Measurements from ENCODE around the gene APOBEC3F.
"Not testable (repeated sequence)": the region's sequence is repeated elsewhere in the genome, so short reads cannot be mapped to it uniquely, and the experiment has no call there.

Gene APOBEC3F

DNA sequence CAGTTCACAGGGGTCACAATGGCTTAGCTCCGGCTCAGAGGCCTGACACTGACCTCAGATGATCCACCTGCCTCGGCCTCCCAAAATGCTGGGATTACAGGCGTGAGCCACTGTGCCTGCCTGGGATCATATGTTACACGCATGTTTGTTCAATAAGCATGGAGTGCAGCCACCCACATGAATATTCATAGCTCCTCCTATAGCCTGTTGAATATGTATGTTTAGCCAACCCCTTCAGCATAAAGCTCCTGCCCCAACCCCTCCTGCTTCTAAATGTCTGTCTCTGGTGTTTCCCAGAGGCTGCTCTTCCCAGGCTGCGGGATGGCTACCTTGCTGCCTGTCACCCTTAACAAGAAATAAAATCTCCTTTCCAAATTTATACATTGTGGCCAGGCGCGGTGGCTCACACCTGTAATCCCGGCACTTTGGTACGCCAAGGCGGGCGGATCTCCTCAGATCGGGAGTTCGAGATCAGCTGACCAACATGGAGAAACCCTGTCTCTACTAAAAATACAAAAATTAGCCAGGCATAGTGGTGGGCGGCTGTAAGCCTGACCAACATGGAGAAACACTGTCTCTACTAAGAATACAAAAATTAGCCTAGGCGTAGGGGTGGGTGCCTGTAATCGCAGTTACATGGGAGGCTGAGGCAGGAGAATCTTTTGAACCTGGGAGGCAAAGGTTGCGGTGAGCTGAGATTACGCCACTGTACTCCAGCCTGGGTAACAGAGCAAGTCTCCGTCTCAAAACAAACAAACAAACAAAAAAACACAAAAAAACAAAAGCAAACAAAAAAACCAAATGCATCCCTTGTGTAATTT lies 1.1 kb upstream of the APOBEC3F start:
- Mint-ChIP-seq H3K27ac (peak overlapping the region; percentile 70 to 82 (median 70)), H3K36me3 (ENCODE audit: low read depth) (no peaks in the 10 kb centered on the region)

GRCh38 chr22:39040155-39040537 lies 518 bp upstream of the APOBEC3F start:
- Mint-ChIP-seq H3K4me3 (peak overlapping the region; percentile 77 to 82 (median 80)), H3K27ac (peak overlapping the region; percentile 70 to 82 (median 70))
- H3K4me1 Mint-ChIP-seq; H3K27me3 Mint-ChIP-seq (ENCODE audit: low read depth); H3K9me3 Mint-ChIP-seq; H3K36me3 Mint-ChIP-seq (ENCODE audit: low read depth): not testable (repeated sequence)

More for the DNA sequence above, 1.1 kb upstream of the APOBEC3F start:
- H3K4me1 Mint-ChIP-seq: peaks cover 9% of the 10 kb centered on the region
- peaks cover 7% of the 10 kb centered on the region for H3K27me3 Mint-ChIP-seq (ENCODE audit: low read depth)
- TF ChIP-seq CTCF (IDR thresholded peaks at IDR 0.05; ENCODE audit: unreplicated experiment in 3 of 3): no peak
- peak overlapping the region; percentile 77 to 82 (median 80) for H3K4me3 Mint-ChIP-seq
- no peaks in the 10 kb centered on the region for H3K9me3 Mint-ChIP-seq

DNA sequence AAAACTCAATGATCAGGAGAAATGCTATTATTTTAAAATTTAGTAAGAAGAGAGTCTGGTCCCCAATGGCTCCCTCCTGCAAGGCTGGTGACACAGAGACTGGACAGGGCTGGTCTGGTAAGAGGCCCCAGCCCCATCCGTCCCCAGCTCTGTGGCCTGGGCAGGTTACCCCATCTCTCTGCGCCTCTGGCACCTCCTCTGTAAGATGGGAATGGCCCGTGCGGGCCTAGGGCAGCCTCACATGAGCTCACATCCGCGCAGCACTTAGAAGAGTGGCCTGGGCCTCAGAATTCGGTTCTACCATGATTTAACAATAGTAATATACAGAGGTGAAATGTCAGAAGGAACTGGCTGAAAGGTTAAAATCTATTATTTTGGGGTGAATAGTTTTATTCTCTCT lies 1.2 kb downstream of the APOBEC3F start:
- no peak for TF ChIP-seq CTCF (IDR thresholded peaks at IDR 0.05; ENCODE audit: unreplicated experiment in 3 of 3)
- Mint-ChIP-seq H3K9me3 (no peaks in the 10 kb centered on the region), H3K27ac (peak overlapping the region in 1 of 3 experiments; percentile 49), H3K36me3 (ENCODE audit: low read depth) (no peaks in the 10 kb centered on the region), H3K4me3 (peak overlapping the region; percentile 92 to 95 (median 92)), H3K4me1 (peaks cover 9% of the 10 kb centered on the region), H3K27me3 (ENCODE audit: low read depth) (peaks cover 7% of the 10 kb centered on the region)

DNA sequence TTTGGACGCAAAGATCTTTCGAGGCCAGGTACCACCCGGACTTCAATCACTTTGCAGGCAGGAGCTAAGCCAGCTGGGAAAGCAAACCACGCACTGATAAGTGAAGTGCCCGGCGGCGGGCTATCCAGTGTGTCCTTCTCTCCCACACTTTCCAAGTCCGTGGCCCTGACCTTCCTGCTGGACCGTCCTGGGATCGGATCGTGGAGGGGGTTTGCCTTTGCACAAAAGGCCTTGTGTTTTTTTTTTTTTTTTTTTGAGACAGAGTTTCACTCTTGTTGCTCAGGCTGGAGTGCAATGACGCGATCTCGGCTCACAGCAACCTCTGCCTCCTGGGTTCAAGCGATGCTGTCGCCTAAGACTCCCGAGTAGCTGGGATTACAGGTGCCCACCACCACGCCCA lies 2.4 kb downstream of the APOBEC3F start:
- peak overlapping the region in 1 of 3 experiments; percentile 20 for H3K27ac Mint-ChIP-seq
- not testable (repeated sequence) for H3K36me3 Mint-ChIP-seq (ENCODE audit: low read depth); H3K9me3 Mint-ChIP-seq; H3K27me3 Mint-ChIP-seq (ENCODE audit: low read depth); H3K4me3 Mint-ChIP-seq; H3K4me1 Mint-ChIP-seq

DNA sequence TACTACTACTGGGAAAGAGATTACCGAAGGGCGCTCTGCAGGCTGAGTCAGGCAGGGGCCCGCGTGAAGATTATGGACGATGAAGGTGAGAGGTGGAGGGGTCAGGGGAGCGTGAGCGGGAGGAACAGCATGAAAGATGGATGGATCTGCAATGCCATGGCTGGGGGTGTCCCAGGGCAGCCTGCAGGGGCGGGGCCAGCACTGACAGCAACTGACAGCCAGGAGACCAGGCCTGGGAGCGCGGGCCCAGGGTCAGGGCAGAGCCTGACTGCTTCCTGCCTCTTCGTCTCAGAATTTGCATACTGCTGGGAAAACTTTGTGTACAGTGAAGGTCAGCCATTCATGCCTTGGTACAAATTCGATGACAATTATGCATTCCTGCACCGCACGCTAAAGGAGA lies 4.5 kb downstream of the APOBEC3F start:
- H3K36me3 Mint-ChIP-seq (ENCODE audit: low read depth); H3K4me1 Mint-ChIP-seq; H3K27me3 Mint-ChIP-seq (ENCODE audit: low read depth); H3K27ac Mint-ChIP-seq; H3K9me3 Mint-ChIP-seq: not testable (repeated sequence)
- peak overlapping the region in 1 of 3 experiments; percentile 55 for H3K4me3 Mint-ChIP-seq

- not testable (repeated sequence) for H3K4me1 Mint-ChIP-seq; H3K36me3 Mint-ChIP-seq (ENCODE audit: low read depth); H3K9me3 Mint-ChIP-seq; H3K27me3 Mint-ChIP-seq (ENCODE audit: low read depth); H3K27ac Mint-ChIP-seq; H3K4me3 Mint-ChIP-seq
Measured at GRCh38 chr22:39049486-39049885, 8.8 kb downstream of the APOBEC3F start.

DNA sequence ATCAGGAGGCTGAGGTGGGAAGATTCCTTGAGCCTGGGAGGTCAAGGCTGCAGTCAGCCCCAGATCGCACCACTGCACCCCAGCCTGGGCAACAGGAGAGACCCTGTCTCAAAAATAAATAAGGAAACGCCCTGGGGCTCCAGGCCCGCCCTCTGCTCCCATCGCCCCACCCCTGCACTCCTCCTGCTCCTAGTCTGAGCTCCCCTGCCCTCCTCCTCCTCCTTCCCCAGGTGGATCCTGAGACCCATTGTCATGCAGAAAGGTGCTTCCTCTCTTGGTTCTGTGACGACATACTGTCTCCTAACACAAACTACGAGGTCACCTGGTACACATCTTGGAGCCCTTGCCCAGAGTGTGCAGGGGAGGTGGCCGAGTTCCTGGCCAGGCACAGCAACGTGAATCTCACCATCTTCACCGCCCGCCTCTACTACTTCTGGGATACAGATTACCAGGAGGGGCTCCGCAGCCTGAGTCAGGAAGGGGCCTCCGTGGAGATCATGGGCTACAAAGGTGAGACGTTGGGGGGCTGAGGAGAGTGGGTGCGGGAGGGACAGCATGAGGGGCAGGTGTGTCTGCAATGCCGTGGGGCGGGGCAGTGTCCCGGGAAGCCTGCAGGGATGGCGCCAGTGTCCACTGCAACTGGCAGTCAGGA lies 11.3 kb downstream of the APOBEC3F start:
- not testable (repeated sequence) for H3K9me3 Mint-ChIP-seq

DNA sequence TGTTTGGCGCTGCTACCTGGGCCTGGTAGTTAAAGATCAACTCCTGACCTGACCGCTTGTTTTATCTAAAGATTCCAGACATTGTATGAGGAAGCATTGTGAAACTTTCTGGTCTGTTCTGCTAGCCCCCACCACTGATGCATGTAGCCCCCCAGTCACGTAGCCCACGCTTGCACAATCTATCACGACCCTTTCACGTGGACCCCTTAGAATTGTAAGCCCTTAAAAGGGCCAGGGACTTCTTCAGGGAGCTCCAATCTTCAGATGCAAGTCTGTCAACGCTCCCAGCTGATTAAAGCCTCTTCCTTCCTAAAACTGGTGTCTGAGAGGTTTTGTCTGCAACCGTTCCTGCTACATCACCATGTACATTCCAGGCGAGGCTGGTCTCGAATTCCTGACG lies 15.0 kb downstream of the APOBEC3F start:
- Mint-ChIP-seq H3K27ac (no peak overlapping the region), H3K9me3 (peaks cover 3% of the 10 kb centered on the region), H3K4me1 (no peaks in the 10 kb centered on the region), H3K27me3 (ENCODE audit: low read depth) (peaks cover 4% of the 10 kb centered on the region), H3K36me3 (ENCODE audit: low read depth) (no peaks in the 10 kb centered on the region), H3K4me3 (no peak overlapping the region)
- TF ChIP-seq CTCF (IDR thresholded peaks at IDR 0.05; ENCODE audit: unreplicated experiment in 3 of 3): no peak

More for the DNA sequence above, 11.3 kb downstream of the APOBEC3F start:
- not testable (repeated sequence) for H3K4me1 Mint-ChIP-seq; H3K36me3 Mint-ChIP-seq (ENCODE audit: low read depth); H3K27me3 Mint-ChIP-seq (ENCODE audit: low read depth); H3K27ac Mint-ChIP-seq; H3K4me3 Mint-ChIP-seq

DNA sequence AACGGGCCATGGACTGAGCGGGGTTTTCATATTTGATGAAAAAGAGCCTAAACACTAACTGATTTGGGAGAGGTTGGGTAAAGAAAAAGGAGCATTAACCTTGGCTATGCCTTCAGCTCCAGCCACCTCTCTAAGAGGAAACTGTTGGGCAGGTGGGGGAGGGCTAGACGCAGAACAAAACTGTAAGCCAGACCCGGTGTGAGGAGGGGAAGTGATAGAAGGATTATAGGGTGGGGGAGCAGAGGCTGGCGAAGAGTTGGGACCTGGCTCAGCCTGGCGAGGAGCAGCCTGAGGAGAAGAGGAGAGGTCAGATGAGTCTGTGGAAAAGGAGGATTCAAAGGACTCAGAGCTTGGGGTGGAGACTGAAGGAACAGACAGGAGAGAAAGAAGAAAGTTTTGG lies 20.6 kb downstream of the APOBEC3F start:
- not testable (repeated sequence) for H3K4me3 Mint-ChIP-seq; H3K9me3 Mint-ChIP-seq; H3K27ac Mint-ChIP-seq; H3K4me1 Mint-ChIP-seq; H3K36me3 Mint-ChIP-seq (ENCODE audit: low read depth); H3K27me3 Mint-ChIP-seq (ENCODE audit: low read depth)

GRCh38 chr22:39061951-39062350 lies 21.3 kb downstream of the APOBEC3F start:
- H3K27me3 Mint-ChIP-seq (ENCODE audit: low read depth); H3K27ac Mint-ChIP-seq; H3K4me3 Mint-ChIP-seq; H3K36me3 Mint-ChIP-seq (ENCODE audit: low read depth); H3K4me1 Mint-ChIP-seq; H3K9me3 Mint-ChIP-seq: not testable (repeated sequence)

GRCh38 chr22:39063904-39064303 lies 23.2 kb downstream of the APOBEC3F start:
- H3K4me1 Mint-ChIP-seq; H3K27ac Mint-ChIP-seq; H3K4me3 Mint-ChIP-seq; H3K36me3 Mint-ChIP-seq (ENCODE audit: low read depth); H3K9me3 Mint-ChIP-seq; H3K27me3 Mint-ChIP-seq (ENCODE audit: low read depth): not testable (repeated sequence)

Data from nephron (organoid).